Measurements from ENCODE around the gene CLSTN2.

Gene CLSTN2

GRCh38 chr3:140397847-140398246 lies 462.9 kb downstream of the CLSTN2 start:
- H2BK15ac ChIP-seq (ENCODE audit: low read depth, poor library complexity, severe bottlenecking): no peak overlapping the region
- H3K14ac ChIP-seq (ENCODE audit: low read length in 2 of 2): no peak overlapping the region
- H4K91ac ChIP-seq (ENCODE audit: low read length): no peak overlapping the region
- H2AK5ac ChIP-seq (ENCODE audit: low read length, severe bottlenecking): no peak overlapping the region
- no peak overlapping the region for H3K23ac ChIP-seq (ENCODE audit: low read length in 2 of 2)
- no peak overlapping the region for H3K4me3 ChIP-seq (ENCODE audit: insufficient read depth in 1 of 2, low read depth in 1 of 2, low read length in 2 of 2)
- H2AFZ ChIP-seq (ENCODE audit: low read depth, low read length): no peak overlapping the region
- no peak overlapping the region for H2BK5ac ChIP-seq (ENCODE audit: low read depth, low read length, poor library complexity, severe bottlenecking)
- H3K4me1 ChIP-seq (ENCODE audit: control insufficient read depth, insufficient read depth, low read depth, low read length): no peaks in the 10 kb centered on the region
- H4K8ac ChIP-seq (ENCODE audit: low read length): no peak overlapping the region
- H3K4ac ChIP-seq (ENCODE audit: low read depth in 1 of 2, low read length in 2 of 2): no peak overlapping the region
- H3K4me2 ChIP-seq (ENCODE audit: low read length, poor library complexity, severe bottlenecking): no peak overlapping the region
- H2BK12ac ChIP-seq (ENCODE audit: low read length in 2 of 2): no peak overlapping the region
- no peaks in the 10 kb centered on the region for H3K36me3 ChIP-seq (ENCODE audit: control insufficient read depth in 1 of 2, insufficient read depth in 2 of 2, low read depth in 1 of 2, low read length in 2 of 2)
- no peak overlapping the region for H2BK120ac ChIP-seq (ENCODE audit: low read depth, low read length)
- H3K27me3 ChIP-seq (ENCODE audit: control insufficient read depth in 1 of 2, insufficient read depth in 1 of 2, low read length in 2 of 2): peaks cover 0 to 2% of the 10 kb centered on the region in 2 experiments
- H3K27ac ChIP-seq (ENCODE audit: low read length, poor library complexity, severe bottlenecking): no peak overlapping the region
- H3K9ac ChIP-seq (ENCODE audit: low read length): no peak overlapping the region
- no peaks in the 10 kb centered on the region for H3K9me3 ChIP-seq (ENCODE audit: control insufficient read depth, low read length)
- H3K18ac ChIP-seq (ENCODE audit: low read depth in 1 of 2, low read length in 2 of 2): no peak overlapping the region
- DNase-seq: no peak
- no peaks in the 10 kb centered on the region for H3K79me1 ChIP-seq (replicated peaks; ENCODE audit: low read length, poor library complexity, severe bottlenecking)

- H2BK15ac ChIP-seq (ENCODE audit: low read depth, poor library complexity, severe bottlenecking): no peak overlapping the region
- no peak overlapping the region for H3K27ac ChIP-seq (ENCODE audit: low read length, poor library complexity, severe bottlenecking)
- H3K79me1 ChIP-seq (replicated peaks; ENCODE audit: low read length, poor library complexity, severe bottlenecking): no peaks in the 10 kb centered on the region
- no peak overlapping the region for H2BK12ac ChIP-seq (ENCODE audit: low read length in 2 of 2)
- no peak overlapping the region for H4K8ac ChIP-seq (ENCODE audit: low read length)
- WGBS: 100% methylated on average over 1 of the region's 2 CpGs
- H3K18ac ChIP-seq (ENCODE audit: low read depth in 1 of 2, low read length in 2 of 2): no peak overlapping the region
- peaks cover 0 to 2% of the 10 kb centered on the region in 2 experiments for H3K27me3 ChIP-seq (ENCODE audit: control insufficient read depth in 1 of 2, insufficient read depth in 1 of 2, low read length in 2 of 2)
- no peaks in the 10 kb centered on the region for H3K9me3 ChIP-seq (ENCODE audit: control insufficient read depth, low read length)
- no peak overlapping the region for H3K4me3 ChIP-seq (ENCODE audit: insufficient read depth in 1 of 2, low read depth in 1 of 2, low read length in 2 of 2)
- no peak overlapping the region for H3K23ac ChIP-seq (ENCODE audit: low read length in 2 of 2)
- no peak overlapping the region for H2BK120ac ChIP-seq (ENCODE audit: low read depth, low read length)
- no peak overlapping the region for H3K14ac ChIP-seq (ENCODE audit: low read length in 2 of 2)
- H3K4ac ChIP-seq (ENCODE audit: low read depth in 1 of 2, low read length in 2 of 2): no peak overlapping the region
- no peak for DNase-seq
- no peaks in the 10 kb centered on the region for H3K4me1 ChIP-seq (ENCODE audit: control insufficient read depth, insufficient read depth, low read depth, low read length)
- H2AFZ ChIP-seq (ENCODE audit: low read depth, low read length): no peak overlapping the region
- no peak overlapping the region for H3K9ac ChIP-seq (ENCODE audit: low read length)
- H2AK5ac ChIP-seq (ENCODE audit: low read length, severe bottlenecking): no peak overlapping the region
- H3K4me2 ChIP-seq (ENCODE audit: low read length, poor library complexity, severe bottlenecking): no peak overlapping the region
- no peak overlapping the region for H4K91ac ChIP-seq (ENCODE audit: low read length)
- H3K36me3 ChIP-seq (ENCODE audit: control insufficient read depth in 1 of 2, insufficient read depth in 2 of 2, low read depth in 1 of 2, low read length in 2 of 2): peaks cover 0 to under 1% of the 10 kb centered on the region in 2 experiments
- no peak overlapping the region for H2BK5ac ChIP-seq (ENCODE audit: low read depth, low read length, poor library complexity, severe bottlenecking)
Measured at GRCh38 chr3:140398387-140398786, 463.4 kb downstream of the CLSTN2 start.

DNA sequence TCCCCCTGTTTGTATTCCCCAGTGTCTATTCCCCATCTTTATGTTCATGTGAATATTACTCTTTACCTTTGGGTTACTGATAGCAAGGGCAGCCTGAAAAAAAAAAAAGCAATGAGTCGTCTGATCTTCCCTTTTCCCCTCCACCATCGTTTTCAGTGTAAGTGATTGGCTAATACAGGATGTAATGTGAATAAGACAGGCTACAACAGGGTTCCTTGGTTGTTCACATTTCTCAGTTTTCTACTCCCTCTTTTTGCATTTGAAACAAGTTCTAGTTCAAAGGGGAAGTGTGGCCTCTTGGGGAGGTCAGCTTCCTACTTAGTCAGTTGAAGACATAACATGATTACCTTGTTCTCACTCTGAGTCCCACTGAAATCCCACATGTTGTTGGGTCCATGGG lies 464.9 kb downstream of the CLSTN2 start:
- no peak overlapping the region for H3K9ac ChIP-seq (ENCODE audit: low read length)
- H2BK15ac ChIP-seq (ENCODE audit: low read depth, poor library complexity, severe bottlenecking): no peak overlapping the region
- H3K23ac ChIP-seq (ENCODE audit: low read length in 2 of 2): no peak overlapping the region
- no CpG with 5 or more reads among the region's 2 CpGs for WGBS
- H3K4ac ChIP-seq (ENCODE audit: low read depth in 1 of 2, low read length in 2 of 2): no peak overlapping the region
- H2BK120ac ChIP-seq (ENCODE audit: low read depth, low read length): no peak overlapping the region
- H2BK5ac ChIP-seq (ENCODE audit: low read depth, low read length, poor library complexity, severe bottlenecking): no peak overlapping the region
- H2BK12ac ChIP-seq (ENCODE audit: low read length in 2 of 2): no peak overlapping the region
- H3K14ac ChIP-seq (ENCODE audit: low read length in 2 of 2): no peak overlapping the region
- no peaks in the 10 kb centered on the region for H3K79me1 ChIP-seq (replicated peaks; ENCODE audit: low read length, poor library complexity, severe bottlenecking)
- H3K4me2 ChIP-seq (ENCODE audit: low read length, poor library complexity, severe bottlenecking): no peak overlapping the region
- no peak overlapping the region for H2AK5ac ChIP-seq (ENCODE audit: low read length, severe bottlenecking)
- no peaks in the 10 kb centered on the region for H3K9me3 ChIP-seq (ENCODE audit: control insufficient read depth, low read length)
- H3K27ac ChIP-seq (ENCODE audit: low read length, poor library complexity, severe bottlenecking): no peak overlapping the region
- no peak overlapping the region for H4K8ac ChIP-seq (ENCODE audit: low read length)
- peaks cover 0 to 2% of the 10 kb centered on the region in 2 experiments for H3K27me3 ChIP-seq (ENCODE audit: control insufficient read depth in 1 of 2, insufficient read depth in 1 of 2, low read length in 2 of 2)
- no peak for DNase-seq
- H3K18ac ChIP-seq (ENCODE audit: low read depth in 1 of 2, low read length in 2 of 2): no peak overlapping the region
- no peaks in the 10 kb centered on the region for H3K4me1 ChIP-seq (ENCODE audit: control insufficient read depth, insufficient read depth, low read depth, low read length)
- no peak overlapping the region for H3K4me3 ChIP-seq (ENCODE audit: insufficient read depth in 1 of 2, low read depth in 1 of 2, low read length in 2 of 2)
- H4K91ac ChIP-seq (ENCODE audit: low read length): no peak overlapping the region
- no peak overlapping the region for H2AFZ ChIP-seq (ENCODE audit: low read depth, low read length)
- H3K36me3 ChIP-seq (ENCODE audit: control insufficient read depth in 1 of 2, insufficient read depth in 2 of 2, low read depth in 1 of 2, low read length in 2 of 2): peaks cover 0 to 11% of the 10 kb centered on the region in 2 experiments

DNA sequence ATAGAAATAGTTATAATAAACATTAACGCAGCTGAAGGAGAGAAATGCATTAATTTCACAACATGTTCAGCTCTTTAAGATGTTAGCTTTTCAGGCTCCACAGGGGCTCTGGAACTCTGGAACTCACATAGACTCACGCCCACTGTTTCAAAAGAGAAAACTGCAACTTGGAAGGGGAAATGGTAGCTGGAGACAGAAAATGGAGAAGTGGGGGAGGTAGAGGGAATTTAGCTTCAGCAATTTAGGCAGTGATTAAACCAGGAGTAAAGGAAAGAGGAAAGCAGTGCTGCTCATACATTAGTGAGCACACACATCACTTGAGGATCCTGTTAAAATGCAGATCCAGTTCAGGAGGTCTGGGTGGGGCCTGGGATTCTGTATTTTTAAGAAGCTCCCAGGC lies 468.1 kb downstream of the CLSTN2 start:
- Histone ChIP-seq H3K27ac (ENCODE audit: low read length, poor library complexity, severe bottlenecking) (no peak overlapping the region), H3K4ac (ENCODE audit: low read depth in 1 of 2, low read length in 2 of 2) (no peak overlapping the region), H3K4me1 (ENCODE audit: control insufficient read depth, insufficient read depth, low read depth, low read length) (no peaks in the 10 kb centered on the region), H3K9me3 (ENCODE audit: control insufficient read depth, low read length) (no peaks in the 10 kb centered on the region), H3K14ac (ENCODE audit: low read length in 2 of 2) (no peak overlapping the region), H2BK5ac (ENCODE audit: low read depth, low read length, poor library complexity, severe bottlenecking) (no peak overlapping the region), H3K23ac (ENCODE audit: low read length in 2 of 2) (no peak overlapping the region), H3K4me3 (ENCODE audit: insufficient read depth in 1 of 2, low read depth in 1 of 2, low read length in 2 of 2) (no peak overlapping the region), H3K9ac (ENCODE audit: low read length) (no peak overlapping the region), H2AK5ac (ENCODE audit: low read length, severe bottlenecking) (no peak overlapping the region), H3K4me2 (ENCODE audit: low read length, poor library complexity, severe bottlenecking) (no peak overlapping the region), H3K18ac (ENCODE audit: low read depth in 1 of 2, low read length in 2 of 2) (no peak overlapping the region), H2BK15ac (ENCODE audit: low read depth, poor library complexity, severe bottlenecking) (no peak overlapping the region), H2BK12ac (ENCODE audit: low read length in 2 of 2) (no peak overlapping the region), H4K91ac (ENCODE audit: low read length) (no peak overlapping the region), H3K79me1 (replicated peaks; ENCODE audit: low read length, poor library complexity, severe bottlenecking) (no peaks in the 10 kb centered on the region), H3K27me3 (ENCODE audit: control insufficient read depth in 1 of 2, insufficient read depth in 1 of 2, low read length in 2 of 2) (peaks cover 0 to 2% of the 10 kb centered on the region in 2 experiments), H2AFZ (ENCODE audit: low read depth, low read length) (no peak overlapping the region), H3K36me3 (ENCODE audit: control insufficient read depth in 1 of 2, insufficient read depth in 2 of 2, low read depth in 1 of 2, low read length in 2 of 2) (peaks cover 0 to 11% of the 10 kb centered on the region in 2 experiments), H4K8ac (ENCODE audit: low read length) (no peak overlapping the region), H2BK120ac (ENCODE audit: low read depth, low read length) (no peak overlapping the region)
- no peak for DNase-seq
- WGBS: 86% methylated on average over 1 of the region's 2 CpGs
